PFSK-1 (cell line): ENCODE data around the gene ACKR2.

Source experiments
- FOXP2 ChIP-seq: optimal IDR thresholded peaks from 2 replicates; pipeline ENCODE3; 2011; ENCODE audit warnings: borderline replicate concordance, control low read depth, inconsistent platforms; ENCODE audit not compliant: insufficient read depth; ENCODE audit errors: extremely low read length, extremely low read depth
- POLR2AphosphoS5 ChIP-seq: IDR thresholded peaks from 2 replicates; pipeline ENCODE4 v1.6.1; 2012; ENCODE audit warnings: low read depth, mild to moderate bottlenecking, control low read depth, low read length, moderate library complexity
- SIN3A ChIP-seq: IDR thresholded peaks from 2 replicates; pipeline ENCODE4 v1.6.1; 2012; ENCODE audit warnings: mild to moderate bottlenecking, low read length, moderate library complexity, borderline replicate concordance; ENCODE audit not compliant: insufficient read depth
- TAF1 ChIP-seq: IDR thresholded peaks from 2 replicates; pipeline ENCODE4 v1.6.1; 2012; ENCODE audit warnings: low read length, control low read depth, borderline replicate concordance; ENCODE audit not compliant: insufficient read depth
- TF ChIP-seq, protein P1 (sequence below), 2 experiments: IDR thresholded peaks; 2 replicates each; pipeline versions ENCODE4 v1.6.1 to v1.8.0; 2011 to 2012; ENCODE audit warnings: low read depth in 2 of 2, low read length in 2 of 2, control low read depth in 1 of 2, inconsistent platforms in 1 of 2, mild to moderate bottlenecking in 1 of 2, moderate library complexity in 1 of 2; ENCODE audit not compliant: insufficient read depth in 1 of 2

The ACKR2 gene

DNA sequence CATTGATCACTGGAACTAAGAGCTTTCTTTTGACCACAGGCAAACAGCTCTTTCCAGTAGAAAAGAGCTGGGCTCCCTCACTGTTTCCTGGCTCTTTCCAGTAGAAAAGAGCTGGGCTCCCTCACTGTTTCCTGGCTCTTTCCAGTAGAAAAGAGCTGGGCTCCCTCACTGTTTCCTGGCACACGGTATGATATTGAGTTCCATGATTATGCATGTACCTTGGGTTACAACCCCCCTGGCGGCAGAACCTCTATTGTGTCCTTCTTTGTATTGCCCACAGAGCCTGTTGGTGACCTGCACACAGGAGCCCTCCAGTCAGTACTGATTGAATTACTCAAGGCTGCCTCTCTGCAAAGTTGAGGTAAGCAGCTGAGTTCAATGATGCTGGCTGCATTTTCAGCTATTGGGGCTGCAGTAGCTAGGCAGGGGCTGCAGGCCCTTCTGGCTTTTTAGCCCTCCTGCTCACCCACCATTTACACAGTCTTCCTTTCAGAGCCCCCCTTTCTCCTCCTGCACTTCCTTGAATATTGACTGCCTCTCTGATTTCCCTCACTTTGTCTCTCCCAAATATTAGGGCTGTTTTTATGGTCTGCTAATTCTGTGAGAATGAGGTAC lies 10.2 kb downstream of the ACKR2 start:
- TF ChIP-seq FOXP2 (no peak), TAF1 (no peak), SIN3A (no peak), POLR2AphosphoS5 (no peak)
- TF ChIP-seq, protein P1, sequence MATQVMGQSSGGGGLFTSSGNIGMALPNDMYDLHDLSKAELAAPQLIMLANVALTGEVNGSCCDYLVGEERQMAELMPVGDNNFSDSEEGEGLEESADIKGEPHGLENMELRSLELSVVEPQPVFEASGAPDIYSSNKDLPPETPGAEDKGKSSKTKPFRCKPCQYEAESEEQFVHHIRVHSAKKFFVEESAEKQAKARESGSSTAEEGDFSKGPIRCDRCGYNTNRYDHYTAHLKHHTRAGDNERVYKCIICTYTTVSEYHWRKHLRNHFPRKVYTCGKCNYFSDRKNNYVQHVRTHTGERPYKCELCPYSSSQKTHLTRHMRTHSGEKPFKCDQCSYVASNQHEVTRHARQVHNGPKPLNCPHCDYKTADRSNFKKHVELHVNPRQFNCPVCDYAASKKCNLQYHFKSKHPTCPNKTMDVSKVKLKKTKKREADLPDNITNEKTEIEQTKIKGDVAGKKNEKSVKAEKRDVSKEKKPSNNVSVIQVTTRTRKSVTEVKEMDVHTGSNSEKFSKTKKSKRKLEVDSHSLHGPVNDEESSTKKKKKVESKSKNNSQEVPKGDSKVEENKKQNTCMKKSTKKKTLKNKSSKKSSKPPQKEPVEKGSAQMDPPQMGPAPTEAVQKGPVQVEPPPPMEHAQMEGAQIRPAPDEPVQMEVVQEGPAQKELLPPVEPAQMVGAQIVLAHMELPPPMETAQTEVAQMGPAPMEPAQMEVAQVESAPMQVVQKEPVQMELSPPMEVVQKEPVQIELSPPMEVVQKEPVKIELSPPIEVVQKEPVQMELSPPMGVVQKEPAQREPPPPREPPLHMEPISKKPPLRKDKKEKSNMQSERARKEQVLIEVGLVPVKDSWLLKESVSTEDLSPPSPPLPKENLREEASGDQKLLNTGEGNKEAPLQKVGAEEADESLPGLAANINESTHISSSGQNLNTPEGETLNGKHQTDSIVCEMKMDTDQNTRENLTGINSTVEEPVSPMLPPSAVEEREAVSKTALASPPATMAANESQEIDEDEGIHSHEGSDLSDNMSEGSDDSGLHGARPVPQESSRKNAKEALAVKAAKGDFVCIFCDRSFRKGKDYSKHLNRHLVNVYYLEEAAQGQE (IDR thresholded peaks at IDR 0.05; ENCODE audit: insufficient read depth in 1 of 2, low read depth in 2 of 2, low read length in 2 of 2), result no peak

DNA sequence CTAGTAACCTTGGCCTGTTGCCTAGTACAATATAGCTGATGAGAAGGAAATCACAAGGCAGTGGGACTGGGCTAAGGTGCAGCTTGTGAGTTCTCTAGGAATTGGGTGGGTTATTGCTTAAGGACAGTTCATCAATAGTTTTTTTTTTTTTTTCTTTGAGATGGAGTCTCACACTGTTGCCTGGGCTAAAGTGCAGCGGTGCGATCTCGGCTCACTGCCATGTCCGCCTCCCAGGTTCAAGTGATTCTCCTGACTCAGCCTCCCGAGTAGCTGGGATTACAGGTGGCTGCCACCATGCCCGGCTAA lies 11.5 kb downstream of the ACKR2 start:
- TF ChIP-seq TAF1 (no peak), SIN3A (no peak), POLR2AphosphoS5 (no peak), FOXP2 (no peak)
- TF ChIP-seq, protein P1 (IDR thresholded peaks at IDR 0.05; ENCODE audit: insufficient read depth in 1 of 2, low read depth in 2 of 2, low read length in 2 of 2), result no peak

DNA sequence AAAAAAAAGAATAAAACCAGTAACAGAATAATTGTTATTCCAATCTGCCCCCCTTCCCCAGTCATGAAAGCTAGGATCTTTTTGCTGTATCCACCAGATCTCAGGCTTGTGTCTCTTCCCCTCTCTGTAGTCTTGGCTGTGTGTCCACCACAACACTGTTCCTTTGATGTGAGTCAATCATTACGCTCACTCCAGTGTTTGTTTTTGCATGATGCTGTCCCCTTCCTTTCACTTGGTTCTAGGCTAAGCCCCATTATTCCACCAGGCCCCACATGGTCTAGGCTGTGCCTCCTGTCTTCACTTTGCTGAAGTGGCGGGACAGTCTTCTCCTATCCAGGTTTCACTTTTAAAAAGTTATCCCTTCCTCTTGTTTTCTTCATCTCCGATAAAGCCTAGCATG lies 13.6 kb downstream of the ACKR2 start:
- no peak for TF ChIP-seq FOXP2
- no peak for TF ChIP-seq TAF1
- TF ChIP-seq, protein P1 (IDR thresholded peaks at IDR 0.05; ENCODE audit: insufficient read depth in 1 of 2, low read depth in 2 of 2, low read length in 2 of 2), result no peak
- no peak for TF ChIP-seq SIN3A
- no peak for TF ChIP-seq POLR2AphosphoS5

DNA sequence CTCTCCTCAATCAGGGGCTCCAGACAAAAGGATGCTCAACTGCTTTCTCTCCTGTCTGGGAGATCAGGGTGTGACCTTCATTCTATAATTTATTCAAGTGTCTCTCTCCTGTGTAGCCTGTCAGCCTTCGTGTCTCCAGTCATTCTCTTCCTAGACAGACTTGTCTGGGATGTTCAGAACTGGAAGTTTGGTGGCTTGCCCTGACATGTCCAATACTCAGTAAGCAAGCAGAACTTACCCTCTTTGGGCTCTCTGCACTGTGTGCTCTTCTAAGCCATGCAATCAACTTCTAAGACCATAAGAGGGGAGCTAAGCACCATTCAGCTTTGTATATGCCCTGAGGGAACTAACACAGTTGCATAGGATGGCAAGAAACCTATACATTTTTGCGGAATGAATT lies 14.1 kb downstream of the ACKR2 start:
- TF ChIP-seq FOXP2, result no peak
- TF ChIP-seq POLR2AphosphoS5, result no peak
- TF ChIP-seq SIN3A, result no peak
- no peak for TF ChIP-seq TAF1
- TF ChIP-seq, protein P1 (IDR thresholded peaks at IDR 0.05; ENCODE audit: insufficient read depth in 1 of 2, low read depth in 2 of 2, low read length in 2 of 2), result no peak

DNA sequence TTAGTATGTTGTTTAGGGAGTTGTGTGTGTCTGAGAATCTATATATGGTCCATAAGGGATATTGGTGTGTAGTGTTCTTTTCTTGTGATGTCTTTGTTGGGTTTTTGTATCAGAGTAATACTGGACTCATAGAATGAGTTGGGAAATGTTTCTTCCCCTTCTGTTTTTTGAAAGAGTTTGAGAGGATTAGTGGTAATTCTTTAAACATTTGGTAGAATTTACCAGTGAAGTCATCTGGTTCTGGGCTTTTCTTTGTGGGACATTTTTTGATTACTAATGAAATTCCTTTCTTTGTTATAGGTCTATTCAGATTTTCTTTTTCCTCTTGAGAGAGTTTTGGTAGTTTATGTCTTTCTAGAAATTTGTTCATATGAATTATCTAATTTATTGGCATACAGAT lies 16.9 kb downstream of the ACKR2 start:
- TF ChIP-seq, protein P1 (IDR thresholded peaks at IDR 0.05; ENCODE audit: insufficient read depth in 1 of 2, low read depth in 2 of 2, low read length in 2 of 2), result no peak
- no peak for TF ChIP-seq SIN3A
- no peak for TF ChIP-seq TAF1
- no peak for TF ChIP-seq POLR2AphosphoS5
- TF ChIP-seq FOXP2, result no peak
